ENCODE data around the gene ATP13A1.
"Not testable (repeated sequence)": the region's sequence is repeated elsewhere in the genome, so short reads cannot be mapped to it uniquely, and the experiment has no call there.

Gene ATP13A1

DNA sequence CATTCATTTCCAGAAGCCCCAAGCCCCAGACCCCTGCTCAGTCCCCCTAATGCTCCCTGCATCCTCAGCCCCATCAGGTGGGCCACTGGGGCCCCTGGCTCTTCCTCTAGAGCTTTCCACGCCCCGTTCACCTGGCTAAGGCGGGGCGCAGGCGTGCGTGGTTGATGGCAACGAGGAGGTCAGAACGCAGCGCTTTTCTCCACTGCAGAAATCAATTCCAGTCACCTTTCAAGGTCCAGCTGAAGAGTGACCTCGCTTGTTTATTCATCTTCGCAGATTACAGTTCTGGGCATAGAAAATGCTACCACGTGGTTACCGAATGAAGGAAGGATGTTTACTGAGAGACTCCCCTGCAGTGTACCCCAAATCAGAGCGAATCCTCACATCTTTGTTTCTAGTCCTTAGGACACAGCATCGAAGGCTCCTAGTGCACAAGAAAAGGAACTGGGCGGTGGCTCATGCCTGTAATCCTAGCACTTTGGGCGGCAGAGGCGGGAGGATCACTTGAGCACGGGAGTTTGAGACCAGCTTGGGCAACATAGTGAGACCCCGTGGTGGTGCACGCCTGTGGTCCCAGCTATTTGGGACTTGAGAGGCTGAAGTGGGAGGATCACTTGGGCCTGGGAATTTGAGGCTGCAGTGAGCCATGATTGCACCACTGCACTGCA lies 44.2 kb downstream of the ATP13A1 start:
- no peak for DNase-seq (ENCODE audit: low read depth in 2 of 2)

DNA sequence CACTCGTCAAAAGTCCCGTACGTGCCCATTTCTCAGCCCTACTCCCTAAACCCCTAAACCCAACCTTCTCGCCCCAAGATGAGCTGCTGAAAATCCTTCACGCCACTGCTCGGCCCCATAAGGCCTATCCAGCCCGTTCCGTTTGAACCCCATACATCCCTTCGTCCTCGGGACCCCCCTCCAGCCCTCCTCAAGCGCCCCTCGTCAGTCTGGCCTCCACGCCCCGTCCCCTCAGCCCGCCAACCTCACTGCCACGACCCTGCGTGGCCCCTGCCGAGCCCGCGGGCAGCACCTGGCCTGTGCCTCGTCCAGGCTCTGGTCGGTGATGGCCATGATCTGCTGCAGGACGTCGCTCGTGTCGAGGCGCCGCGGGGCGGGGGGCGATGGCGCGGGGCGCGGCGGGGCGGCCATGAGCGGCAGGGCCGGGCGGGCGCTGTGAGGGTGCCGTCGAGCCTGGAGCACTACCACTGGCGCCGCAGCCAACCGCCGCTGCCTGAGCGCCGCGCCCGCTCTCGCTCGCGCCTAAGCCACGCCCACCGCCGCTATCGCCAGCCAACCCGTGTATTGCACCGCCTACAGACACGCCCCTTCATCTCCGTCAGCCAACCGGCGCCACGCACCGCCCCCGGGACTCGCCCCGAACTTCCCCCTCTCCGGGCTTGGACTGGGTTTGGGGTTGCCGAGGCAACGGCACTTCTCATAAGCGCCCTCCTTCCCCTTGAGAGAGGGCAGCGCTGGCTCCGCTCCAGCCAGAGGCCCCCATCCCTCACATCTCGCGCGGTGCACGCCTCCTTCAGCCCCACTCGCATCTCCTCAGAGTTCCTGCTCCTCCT lies 45.0 kb downstream of the ATP13A1 start, which contains the start of gene PBX4:
PBX4 (minus strand) TSS at position 469 of the 833 bp plus-strand sequence; CDS start at position 411, 58 bp downstream.
- peak; percentile 99 for DNase-seq (ENCODE audit: low read depth in 2 of 2)

DNA sequence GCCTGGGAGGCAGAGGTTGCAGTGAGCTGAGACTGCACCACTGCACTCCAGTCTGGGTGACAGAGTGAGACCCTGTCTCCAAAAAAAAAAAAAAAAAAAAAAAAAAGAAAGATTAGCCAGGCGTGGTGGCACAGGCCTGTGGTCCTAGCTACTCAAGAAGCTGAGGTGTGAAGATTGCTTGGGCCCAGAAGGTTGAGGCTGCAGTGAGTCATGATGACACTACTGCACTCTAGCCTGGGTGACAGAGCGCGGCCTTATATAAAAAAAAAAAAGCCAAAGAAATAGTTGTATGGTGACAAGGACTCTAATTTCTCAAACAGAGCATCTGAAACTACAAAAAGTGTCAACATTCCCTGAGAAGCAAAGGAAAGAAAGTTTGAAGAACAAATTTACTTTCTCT lies 48.4 kb downstream of the ATP13A1 start:
- DNase-seq (ENCODE audit: low read depth in 2 of 2): no peak

DNA sequence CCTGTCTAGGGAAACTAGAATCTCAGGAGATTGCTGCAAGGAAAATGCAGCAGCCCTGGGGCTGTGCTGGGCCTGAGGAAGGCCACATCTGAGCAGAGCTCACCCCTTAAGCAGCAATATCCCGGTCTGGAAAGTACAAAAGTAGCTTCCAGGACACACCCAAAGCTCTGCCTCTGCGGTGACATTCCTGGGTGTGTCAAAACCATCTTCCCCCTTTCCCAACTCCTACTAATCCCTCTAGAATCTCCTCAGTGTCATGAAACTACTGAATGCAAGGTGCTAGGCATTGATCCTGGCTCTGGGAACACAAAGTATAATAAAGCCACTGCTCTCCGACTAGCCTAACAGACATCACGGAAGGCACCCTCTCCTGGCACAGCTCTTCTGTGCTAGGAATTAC lies 50.0 kb downstream of the ATP13A1 start:
- DNase-seq (ENCODE audit: low read depth in 2 of 2): no peak

- DNase-seq (ENCODE audit: low read depth in 2 of 2): no peak
These were observed 52.9 kb downstream of the ATP13A1 start for GRCh38 chr19:19610376-19611202.

- DNase-seq (ENCODE audit: low read depth in 2 of 2): not testable (repeated sequence)
These were observed 56.8 kb downstream of the ATP13A1 start for GRCh38 chr19:19606686-19607085.

DNA sequence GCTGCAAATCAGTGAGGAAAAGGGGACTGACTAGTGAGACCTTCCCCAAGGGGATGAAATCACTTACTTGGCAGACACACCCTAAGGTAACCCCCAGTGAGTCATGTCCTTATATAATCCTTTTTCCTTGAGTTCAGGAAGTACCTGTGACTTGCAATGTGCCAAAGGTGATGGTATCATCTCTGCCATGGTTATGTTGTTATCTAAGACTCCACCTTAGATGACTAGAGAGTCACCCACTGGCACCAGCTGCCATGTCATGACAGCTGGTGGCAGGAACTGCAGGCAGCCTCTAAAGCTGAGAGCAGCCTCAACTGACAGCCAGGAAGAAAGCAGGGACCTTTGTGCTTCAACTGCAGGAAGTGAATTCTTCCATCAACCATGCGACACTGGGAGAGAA lies 57.5 kb downstream of the ATP13A1 start:
- no peak for DNase-seq (ENCODE audit: low read depth in 2 of 2)

DNA sequence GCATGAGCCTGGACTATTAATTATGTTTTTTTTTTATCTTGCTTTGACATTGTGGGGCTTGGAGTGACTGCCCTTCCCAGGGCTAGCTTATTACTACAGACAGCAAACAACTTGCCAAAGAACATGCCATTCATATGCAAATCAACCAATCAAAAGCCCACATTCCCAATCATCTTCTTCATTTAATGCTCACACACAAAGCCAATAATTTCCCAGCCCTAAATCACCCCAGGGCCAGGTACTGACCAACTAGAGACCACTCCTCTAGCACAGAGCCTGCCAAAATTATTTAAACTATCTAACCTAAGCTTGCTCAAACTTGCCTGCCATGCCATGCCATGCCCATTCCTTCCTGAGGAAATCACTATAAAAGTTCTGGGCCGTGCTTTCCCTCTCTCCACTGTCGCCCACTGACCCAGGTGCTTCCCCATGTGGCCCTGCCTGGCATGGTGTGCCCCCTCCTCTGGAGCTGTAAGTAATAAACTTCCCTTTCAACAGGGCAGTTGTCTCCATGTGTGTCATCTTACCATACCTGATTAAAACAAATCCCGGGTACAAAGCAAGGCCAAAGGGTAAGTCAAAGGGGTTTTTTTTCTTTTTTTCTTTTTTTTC lies 60.7 kb downstream of the ATP13A1 start:
- no peak for DNase-seq (ENCODE audit: low read depth in 2 of 2)

GRCh38 chr19:19602136-19602712 lies 61.3 kb downstream of the ATP13A1 start:
- DNase-seq (ENCODE audit: low read depth in 2 of 2): peak in 1 of 2 donors; percentile 40

- DNase-seq (ENCODE audit: low read depth in 2 of 2): no peak
These were observed 62.6 kb downstream of the ATP13A1 start for GRCh38 chr19:19600793-19601330.

DNA sequence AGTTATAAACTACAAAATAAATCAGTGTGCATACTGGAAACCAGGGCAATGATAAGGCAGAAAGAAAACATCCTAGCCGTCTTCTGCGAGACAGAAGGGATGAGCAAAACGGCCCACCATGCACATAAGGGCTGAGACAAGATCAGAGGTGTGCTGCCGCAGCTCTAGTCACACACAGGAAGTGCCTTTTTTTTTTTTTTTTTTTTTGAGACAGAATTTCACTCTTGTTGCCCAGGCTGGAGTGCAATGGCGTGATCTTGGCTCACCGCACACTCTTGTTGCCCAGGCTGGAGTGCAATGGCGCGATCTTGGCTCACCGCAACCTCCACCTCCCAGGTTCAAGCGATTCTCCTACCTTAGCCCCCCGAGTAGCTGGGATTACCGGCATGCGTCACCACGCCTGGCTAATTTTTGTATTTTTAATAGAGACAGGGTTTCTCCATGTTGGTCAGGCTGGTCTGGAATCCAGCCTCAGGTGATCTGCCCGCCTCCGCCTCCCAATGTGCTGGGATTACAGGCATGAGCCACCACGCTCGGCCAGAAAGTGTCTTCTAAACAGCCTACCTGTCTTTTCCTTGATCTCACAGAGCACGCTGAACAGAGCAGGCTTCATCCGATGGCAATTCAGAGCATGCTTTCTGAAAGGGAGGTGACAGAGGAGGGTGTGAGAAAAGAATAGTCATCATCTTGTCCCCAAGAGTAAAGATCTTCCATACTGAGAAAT lies 64.6 kb downstream of the ATP13A1 start:
- peak; percentile 24 to 40 for DNase-seq (ENCODE audit: low read depth in 2 of 2)

DNA sequence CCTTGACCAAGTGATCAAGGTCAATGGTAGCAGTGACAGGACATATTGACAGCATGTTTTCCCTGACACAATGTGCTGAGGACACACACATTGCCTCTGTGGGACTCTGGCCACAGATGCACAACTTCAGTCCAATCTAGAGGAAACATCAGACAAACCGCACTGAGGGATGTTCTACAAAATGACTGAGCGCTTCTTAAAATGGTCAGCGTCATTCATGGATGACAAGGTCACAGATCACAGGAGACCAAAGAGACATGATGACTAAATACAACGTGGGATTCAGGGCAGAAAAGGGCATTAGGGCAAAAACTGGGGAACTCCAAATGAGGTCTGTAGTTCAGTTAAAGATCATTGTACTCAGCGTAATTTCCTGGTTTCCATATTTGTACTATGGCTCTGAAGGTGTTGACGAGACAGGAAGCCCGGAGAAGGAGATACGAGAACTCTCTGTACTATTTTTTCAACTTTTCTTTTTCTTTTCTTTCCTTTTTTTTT lies 65.6 kb downstream of the ATP13A1 start:
- peak in 1 of 2 donors; percentile 51 for DNase-seq (ENCODE audit: low read depth in 2 of 2)

Measured in stimulated activated CD4-positive, alpha-beta T cell treated with anti-CD3 and anti-CD28 coated beads, Interleukin-1b, Interleukin-23, amount 100 ng/mL, for 4 hours (primary cell).